Activated effector memory CD4-positive, alpha-beta T cell treated with Interleukin-2 at 50 U/mL for 16 hours (primary cell): ENCODE results near the gene GPR31.
A peak's percentile ranks its signal among the peaks of the same experiment; 100 is the strongest.

Source experiments
- DNase-seq: peaks from one replicate; pipeline ENCODE4 v3.0.0-alpha.2; 2020

GPR31 gene

DNA sequence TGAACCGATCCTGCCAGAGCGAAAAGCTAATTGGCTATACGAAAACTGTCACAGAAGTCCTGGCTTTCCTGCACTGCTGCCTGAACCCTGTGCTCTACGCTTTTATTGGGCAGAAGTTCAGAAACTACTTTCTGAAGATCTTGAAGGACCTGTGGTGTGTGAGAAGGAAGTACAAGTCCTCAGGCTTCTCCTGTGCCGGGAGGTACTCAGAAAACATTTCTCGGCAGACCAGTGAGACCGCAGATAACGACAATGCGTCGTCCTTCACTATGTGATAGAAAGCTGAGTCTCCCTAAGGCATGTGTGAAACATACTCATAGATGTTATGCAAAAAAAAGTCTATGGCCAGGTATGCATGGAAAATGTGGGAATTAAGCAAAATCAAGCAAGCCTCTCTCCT is 20.7 kb downstream of the GPR31 start:
- DNase-seq, result no peak

DNA sequence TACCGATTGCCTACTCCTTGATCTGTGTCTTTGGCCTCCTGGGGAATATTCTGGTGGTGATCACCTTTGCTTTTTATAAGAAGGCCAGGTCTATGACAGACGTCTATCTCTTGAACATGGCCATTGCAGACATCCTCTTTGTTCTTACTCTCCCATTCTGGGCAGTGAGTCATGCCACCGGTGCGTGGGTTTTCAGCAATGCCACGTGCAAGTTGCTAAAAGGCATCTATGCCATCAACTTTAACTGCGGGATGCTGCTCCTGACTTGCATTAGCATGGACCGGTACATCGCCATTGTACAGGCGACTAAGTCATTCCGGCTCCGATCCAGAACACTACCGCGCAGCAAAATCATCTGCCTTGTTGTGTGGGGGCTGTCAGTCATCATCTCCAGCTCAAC is 21.4 kb downstream of the GPR31 start:
- no peak for DNase-seq

DNA sequence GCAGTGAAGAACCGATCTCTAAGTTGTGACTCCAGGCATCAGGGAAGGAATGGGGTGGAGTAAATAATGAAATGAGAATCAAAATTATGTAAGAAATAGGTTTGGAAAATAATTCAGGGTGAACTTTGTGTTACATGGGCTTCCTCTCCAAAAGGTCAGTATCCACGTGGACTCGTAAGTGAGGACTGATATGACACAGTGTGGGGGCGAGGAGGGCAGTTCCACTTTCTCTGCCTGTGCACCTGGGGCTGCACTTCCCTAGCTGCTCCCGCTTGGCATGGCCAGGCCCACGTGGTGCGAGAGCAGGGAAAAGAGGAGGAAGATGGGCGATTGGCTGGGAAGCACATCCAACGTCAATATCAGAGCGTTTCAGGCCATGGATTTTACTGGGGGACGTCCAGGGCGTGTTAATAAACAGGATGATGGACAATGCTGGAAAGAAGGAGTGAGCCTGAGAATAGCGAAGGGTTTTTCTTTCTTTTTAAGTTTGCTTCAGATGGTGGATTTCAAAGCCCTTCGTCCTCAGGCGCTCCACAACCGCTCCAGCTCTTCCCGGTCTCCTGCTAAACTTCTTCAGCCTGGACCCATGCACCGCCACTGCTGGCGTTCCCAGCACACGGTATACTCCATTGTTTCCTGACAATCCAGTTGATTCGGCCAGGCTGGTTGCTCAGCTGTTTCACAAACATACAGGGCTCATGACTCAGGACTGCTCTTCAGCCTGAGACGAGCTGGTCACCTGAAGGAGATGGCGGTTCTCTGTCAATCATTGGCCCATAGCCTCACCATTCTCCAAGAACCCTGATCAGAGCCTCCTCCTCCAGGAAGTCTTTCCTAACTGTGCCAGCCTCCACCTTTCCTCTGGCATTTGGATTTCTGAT is 23.1 kb downstream of the GPR31 start:
- no peak for DNase-seq

- DNase-seq, result no peak
Observed at GRCh38 chr6:167130712-167131684, 26.8 kb downstream of the GPR31 start.

DNA sequence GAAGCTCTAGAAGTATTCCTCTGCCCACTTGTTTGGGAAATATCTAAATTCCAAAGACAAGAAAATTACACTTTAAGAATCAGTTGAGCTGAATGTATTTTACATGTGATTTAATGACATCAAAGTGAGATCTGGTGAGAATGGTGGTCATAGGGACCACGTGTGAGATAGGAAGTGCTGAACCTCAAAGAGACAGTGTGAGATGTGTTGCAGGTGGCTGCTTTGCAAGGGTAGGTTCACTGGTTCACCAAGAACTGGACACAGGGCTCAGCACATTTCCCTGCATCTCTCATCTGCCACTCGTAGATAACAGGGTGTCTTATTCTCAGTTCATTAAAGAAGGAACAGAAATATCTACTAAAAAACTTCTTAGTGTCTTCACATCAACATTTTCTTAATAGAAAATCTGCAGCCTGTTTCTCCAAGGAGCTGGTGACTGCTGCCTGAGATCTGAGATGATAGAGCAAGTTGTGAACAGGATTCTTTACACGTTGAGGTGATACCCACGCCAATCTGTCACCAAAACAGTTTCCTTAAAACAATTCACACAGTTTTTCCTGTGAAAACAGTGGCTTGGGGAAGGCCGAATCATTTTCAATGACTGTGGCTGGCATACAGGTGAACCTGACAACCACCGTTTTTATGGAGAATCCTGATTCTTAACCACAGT is 27.6 kb downstream of the GPR31 start:
- DNase-seq, result no peak

GRCh38 chr6:167129562-167129961 is 28.2 kb downstream of the GPR31 start:
- no peak for DNase-seq

- DNase-seq, result no peak
Observed at GRCh38 chr6:167129159-167129558, 28.6 kb downstream of the GPR31 start.

DNA sequence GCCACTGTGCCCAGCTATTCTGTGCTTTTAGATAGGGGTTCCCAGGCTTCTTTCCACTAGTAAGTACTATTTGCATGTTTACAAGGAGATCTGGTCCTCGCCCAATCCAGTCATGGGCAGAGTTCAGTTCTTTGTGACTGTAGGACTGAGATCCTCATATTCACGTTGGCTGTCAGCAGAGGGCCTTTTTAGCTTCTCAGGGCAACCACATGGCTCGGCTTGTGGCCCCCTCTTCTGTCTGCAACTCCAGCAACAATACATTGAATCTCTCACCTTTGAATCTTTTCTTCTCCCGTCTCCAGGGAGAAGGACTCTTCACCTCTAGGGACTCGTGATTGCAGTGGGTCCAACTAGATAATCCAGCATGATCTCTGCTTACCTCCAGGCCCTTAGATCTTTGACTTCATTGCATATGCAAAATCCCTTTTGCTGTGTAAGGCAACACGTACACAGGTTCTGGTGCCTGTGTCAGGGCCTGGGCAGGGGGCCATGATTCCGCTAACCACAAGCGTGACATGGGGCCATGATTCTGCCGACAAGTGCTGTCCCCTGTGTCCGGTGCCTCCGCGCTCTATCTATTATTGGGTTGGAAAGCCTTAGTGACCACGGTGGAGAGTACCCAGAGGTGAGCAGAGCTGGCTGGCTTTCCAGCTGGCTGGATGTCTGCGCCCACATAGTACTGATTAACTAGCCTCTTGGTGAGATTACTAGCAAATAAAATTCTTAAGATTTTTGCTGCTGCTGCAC is 29.8 kb downstream of the GPR31 start:
- no peak for DNase-seq

- DNase-seq, result no peak
Observed at GRCh38 chr6:167125855-167126349, 31.9 kb downstream of the GPR31 start.

DNA sequence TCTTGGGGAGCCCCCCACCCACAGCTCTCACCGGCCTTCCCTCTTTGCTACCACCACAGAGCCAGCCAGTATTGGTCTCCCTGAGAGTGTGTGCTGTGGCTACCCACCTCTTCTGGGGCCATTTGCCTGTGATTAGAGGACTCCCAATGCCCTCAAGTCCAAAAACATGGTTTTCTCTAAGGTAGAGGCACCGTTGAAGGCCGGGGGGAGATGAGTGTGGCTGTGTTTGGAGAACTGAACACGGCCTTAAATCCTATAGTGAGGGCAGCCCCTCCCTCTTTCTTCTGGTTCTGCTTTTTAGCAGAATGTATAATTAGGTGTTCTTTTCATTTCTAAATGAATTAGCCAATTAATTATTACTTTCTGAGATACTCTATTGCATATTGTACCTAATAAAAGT is 32.4 kb downstream of the GPR31 start:
- no peak for DNase-seq

DNA sequence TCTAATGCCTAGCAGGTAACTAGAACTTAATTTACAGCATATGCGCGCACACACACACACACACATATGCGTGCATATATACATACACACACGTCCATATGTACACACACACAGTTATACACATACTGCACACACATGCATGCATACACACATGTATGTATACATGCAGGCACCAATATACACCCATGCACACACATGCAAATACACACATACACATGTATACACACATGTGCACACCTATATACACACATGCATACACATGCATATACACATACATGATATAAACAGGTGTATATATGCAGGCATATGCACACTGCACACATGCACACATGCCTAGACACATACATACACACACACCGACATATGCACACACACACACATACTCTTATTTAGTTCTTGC is 33.0 kb downstream of the GPR31 start:
- DNase-seq, result no peak

DNA sequence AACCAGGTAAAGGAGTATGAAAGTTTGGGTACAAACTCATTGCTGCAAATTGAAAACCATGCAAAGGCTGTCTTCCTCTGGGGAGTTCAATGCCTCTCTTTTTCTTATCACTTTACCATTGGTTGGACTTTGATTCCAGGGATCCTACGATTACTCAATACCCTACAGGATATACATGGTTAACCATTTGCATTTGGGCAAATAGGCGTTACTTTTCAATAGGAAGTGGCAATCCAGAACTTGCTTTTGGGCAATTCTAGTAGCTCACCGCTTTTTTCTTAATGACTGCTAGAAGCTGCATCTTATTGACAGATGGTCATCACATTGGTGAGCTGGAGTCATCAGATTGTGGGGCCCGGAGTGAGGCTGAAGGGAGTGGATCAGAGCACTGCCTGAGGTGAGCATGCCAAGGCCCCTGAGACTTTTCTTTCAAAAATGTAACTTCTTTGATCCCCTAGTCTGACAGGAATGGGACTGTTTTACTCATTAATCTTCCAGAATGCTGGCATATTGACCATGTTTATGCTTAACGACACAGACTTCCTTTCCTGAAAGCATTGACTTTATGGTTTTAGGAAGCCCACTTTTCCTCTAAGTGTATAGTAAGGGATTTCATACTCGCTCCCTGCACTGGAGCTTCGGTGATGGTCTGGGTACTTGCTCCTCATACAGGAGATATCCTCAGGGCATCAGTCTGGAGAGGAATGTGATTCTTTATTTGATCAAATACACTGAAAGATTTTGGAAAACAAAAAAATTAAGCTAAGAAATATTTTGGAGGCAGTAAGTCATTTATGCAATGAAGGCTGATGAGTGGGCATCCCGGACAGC is 34.7 kb downstream of the GPR31 start, which contains the start of gene CCR6:
TSS of gene CCR6 (plus strand) at position 270 of the 831 bp plus-strand sequence. CDS start 13,039 bp downstream, outside the sequence.
- DNase-seq, result no peak

DNA sequence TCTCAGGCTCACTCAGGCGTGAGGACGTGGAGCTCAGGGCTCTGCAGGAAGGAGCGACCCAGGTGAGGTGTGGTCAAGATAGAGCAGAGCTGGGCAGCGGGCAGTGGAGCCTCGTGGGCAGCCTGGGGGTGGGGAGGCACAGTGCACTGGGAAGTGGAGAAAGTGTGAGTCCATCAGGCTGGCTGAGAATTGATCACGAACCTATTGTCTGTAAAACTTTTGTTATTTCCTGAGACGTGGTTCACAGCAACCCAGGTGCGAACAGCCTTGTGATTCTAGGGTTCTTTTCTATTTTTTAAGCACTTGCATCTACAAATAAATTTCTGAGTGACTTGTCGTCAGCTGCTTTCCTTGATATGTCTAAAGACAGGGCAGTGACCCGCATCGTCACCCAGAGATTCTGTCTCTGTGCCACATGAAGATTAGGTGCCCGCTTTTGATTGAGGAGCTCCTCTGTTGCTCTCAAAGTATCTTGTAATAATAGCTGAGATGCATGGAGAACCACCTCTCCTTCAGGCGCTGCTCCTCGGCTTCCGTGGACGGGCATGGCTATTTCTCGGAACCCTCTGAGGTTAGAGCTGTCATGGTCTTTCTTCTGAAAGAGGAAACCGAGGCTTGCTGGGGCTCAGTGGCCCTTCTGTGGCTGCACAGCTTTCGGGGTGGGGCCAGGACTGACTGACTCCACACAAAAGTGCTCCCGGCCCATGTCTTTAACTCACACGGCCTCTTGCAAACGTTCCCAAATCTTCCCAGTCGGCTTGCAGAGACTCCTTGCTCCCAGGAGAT is 35.5 kb downstream of the GPR31 start:
- DNase-seq, result peak; percentile 22

DNA sequence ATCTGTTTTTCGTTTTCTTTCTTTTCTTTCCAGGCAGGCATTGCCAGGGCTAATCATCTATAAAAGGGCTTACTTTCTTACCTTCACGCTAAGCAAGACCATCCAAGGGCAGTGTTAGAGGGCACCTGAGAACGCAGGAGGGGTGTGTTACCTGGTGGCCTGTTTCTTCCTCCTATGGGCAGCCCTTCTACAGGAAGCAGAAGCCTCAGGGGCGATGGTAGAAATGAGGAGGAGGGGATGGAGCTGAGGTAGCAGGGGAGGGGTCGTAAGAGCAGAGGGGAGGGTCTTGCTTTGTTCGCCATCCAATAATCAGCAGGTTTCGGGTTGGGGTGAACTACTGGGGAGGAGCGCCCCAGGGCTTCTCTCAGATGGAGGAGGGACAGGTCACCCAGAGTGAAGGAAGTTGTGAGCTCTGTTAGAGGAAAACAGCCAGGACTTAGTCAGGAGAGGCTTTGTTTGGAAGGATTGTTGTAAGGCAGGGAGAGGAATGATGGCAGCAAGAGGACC is 36.4 kb downstream of the GPR31 start:
- DNase-seq, result no peak

GRCh38 chr6:167120583-167120903 is 37.2 kb downstream of the GPR31 start:
- no peak for DNase-seq

DNA sequence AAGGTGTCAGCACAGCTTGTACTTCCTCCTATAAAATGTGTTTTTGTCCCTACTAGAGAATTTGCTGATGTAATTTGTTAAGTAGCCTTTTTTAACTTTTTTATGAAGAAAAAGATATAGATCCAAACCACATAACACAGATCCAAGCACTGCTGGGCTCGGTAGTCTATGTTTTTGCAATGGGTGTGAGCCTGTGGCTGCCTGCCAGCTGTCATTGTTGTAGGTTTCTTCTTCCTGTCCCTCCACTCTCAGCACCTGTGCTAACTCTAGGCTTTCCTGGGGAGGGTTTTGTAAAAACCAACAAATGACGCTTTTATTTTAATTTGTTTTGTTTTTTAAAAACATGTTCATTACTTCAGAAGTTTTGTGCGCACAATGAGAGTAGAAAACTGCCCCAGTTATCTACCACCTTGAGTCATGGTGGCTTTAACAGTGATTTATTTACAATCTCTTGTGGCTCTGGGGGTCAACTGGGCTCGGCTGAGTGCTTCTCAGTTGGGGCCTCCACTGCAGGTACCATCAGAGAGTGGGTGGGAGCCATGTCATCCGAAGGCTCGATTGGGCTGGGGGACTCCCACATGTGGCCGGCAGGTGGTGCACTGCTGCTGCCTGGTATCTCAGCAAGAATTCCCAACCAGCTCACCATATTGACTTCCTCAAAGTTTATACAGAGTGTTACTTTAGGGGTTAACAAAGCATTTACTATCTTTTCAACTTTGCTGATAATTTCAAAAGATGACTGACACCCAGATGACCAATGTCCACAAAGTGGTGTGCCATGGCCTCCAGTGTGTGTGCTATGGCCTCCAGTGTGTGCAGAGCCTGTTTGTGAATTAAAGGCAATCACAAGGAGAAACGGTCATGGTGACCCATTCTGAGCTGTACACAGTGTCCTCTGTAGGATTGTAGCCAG is 37.9 kb downstream of the GPR31 start:
- DNase-seq, result peak; percentile 63

- no peak for DNase-seq
Observed at GRCh38 chr6:167118839-167119238, 38.9 kb downstream of the GPR31 start.

- DNase-seq, result no peak
Observed at GRCh38 chr6:167118006-167118405, 39.8 kb downstream of the GPR31 start.

DNA sequence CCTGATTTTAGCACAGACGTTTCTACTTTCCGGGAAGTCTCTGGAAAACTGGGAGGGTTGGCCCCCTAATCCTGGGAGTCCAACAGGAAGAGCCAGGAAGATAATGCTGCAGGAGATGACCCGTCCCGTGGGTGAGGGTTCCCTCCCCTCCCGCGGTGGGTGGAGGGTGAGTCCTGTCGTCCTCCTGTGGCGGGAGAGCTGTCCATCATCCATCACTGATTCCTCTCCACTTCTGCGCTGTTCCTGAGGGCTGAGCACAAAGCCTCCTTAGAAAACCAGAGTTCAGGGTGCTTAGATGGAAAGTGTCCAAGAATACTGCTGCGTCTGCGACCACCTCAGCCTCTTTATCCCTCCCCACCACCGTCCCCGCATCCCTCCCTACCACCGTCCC is 40.9 kb downstream of the GPR31 start:
- no peak for DNase-seq
